B cell (primary cell): Measurements from ENCODE around the gene CYFIP1. TPM values are rescaled to one million over a fixed set of nuclear protein-coding genes. Genes with fewer than 3 reads are reported as not detected.

ENCODE experiments used
- ATAC-seq: fragments of 200-7000 bp; cut with Tn5 transposase; one replicate; pipeline ENCODE4 v1.10.0; 2021; ENCODE audit warnings: low read depth, mild to moderate bottlenecking, moderate number of reproducible peaks, moderate library complexity
- CTCF ChIA-PET: fragments of 350-600 bp; sonication (Branson Sonifier 250); formaldehyde crosslinking; loops from one replicate; lab custom pipeline; 2021; ENCODE audit warnings: antibody characterized with exemption, inconsistent platforms; lab: Charles Lee
- POLR2A ChIA-PET: fragments of 350-600 bp; sonication (Branson Sonifier 250); formaldehyde crosslinking; loops from one replicate; lab custom pipeline; 2021; ENCODE audit warnings: antibody characterized with exemption; lab: Charles Lee
- DNase-seq: peaks from one replicate; pipeline ENCODE4 v3.0.0; 2013
- H2AFZ ChIP-seq: 2 replicates; pipeline ENCODE4 v1.6.1; 2012; ENCODE audit warnings: mild to moderate bottlenecking, low read depth, low read length; ENCODE audit not compliant: insufficient read depth, poor library complexity, severe bottlenecking
- H3K27ac ChIP-seq, 2 donors: 1 replicate in 1 of 2; 2 replicates in 1 of 2; pipeline ENCODE4 v1.5.1; 2012 to 2013; ENCODE audit warnings: low read length in 2 of 2, mild to moderate bottlenecking in 2 of 2, moderate library complexity in 1 of 2
- H3K27me3 ChIP-seq, 4 experiments: fragments of 200-600 bp in 1 of 4; sonication (generic) in 1 of 4; replicated peaks in 1 of 4; 1 replicate in 2 of 4; 2 replicates in 2 of 4; pipeline versions ENCODE4 v1.6.1 to v1.7.0; 2013 to 2016; ENCODE audit warnings: low read length in 3 of 4, mild to moderate bottlenecking in 2 of 4, mixed read lengths in 1 of 4, moderate library complexity in 1 of 4; ENCODE audit not compliant: insufficient read depth in 4 of 4, control insufficient read depth in 3 of 4; ENCODE audit errors: control extremely low read depth in 1 of 4
- H3K36me3 ChIP-seq, 2 experiments: replicated peaks in 1 of 2; 1 replicate in 1 of 2; 2 replicates in 1 of 2; pipeline versions ENCODE4 v1.6.1 to v1.7.1; 2013; ENCODE audit warnings: low read length in 1 of 2; ENCODE audit not compliant: insufficient read depth in 2 of 2, control insufficient read depth in 1 of 2; ENCODE audit errors: control extremely low read depth in 1 of 2, extremely low read depth in 1 of 2
- H3K4me1 ChIP-seq, 2 donors: fragments of 200-600 bp in 1 of 2; sonication (generic) in 1 of 2; 1 replicate in 1 of 2; 2 replicates in 1 of 2; pipeline versions ENCODE4 v1.5.1 to v1.6.1; 2013 to 2017; ENCODE audit warnings: low read length in 2 of 2; ENCODE audit not compliant: control insufficient read depth in 2 of 2, insufficient read depth in 2 of 2
- H3K4me2 ChIP-seq: replicated peaks from 2 replicates; pipeline ENCODE3; 2012; ENCODE audit warnings: mild to moderate bottlenecking, low read depth, low read length; ENCODE audit not compliant: poor library complexity, severe bottlenecking
- H3K4me3 ChIP-seq, 5 experiments: fragments of 200-600 bp in 1 of 5; sonication (generic) in 1 of 5; 1 replicate in 3 of 5; 2 replicates in 2 of 5; pipeline versions ENCODE4 v1.5.1 to v1.7.0; 2011 to 2016; ENCODE audit warnings: low read length in 4 of 5, mild to moderate bottlenecking in 4 of 5, low read depth in 2 of 5, control low read depth in 1 of 5, moderate library complexity in 1 of 5; ENCODE audit not compliant: insufficient read depth in 1 of 5; ENCODE audit errors: control extremely low read depth in 1 of 5, extremely low read depth in 1 of 5
- H3K79me2 ChIP-seq: fragments of 200-600 bp; sonication (generic); one replicate; pipeline ENCODE4 v1.6.0; 2016; ENCODE audit warnings: low read length; ENCODE audit not compliant: control insufficient read depth, insufficient read depth
- H3K9ac ChIP-seq: fragments of 200-600 bp; sonication (generic); 2 replicates; pipeline ENCODE4 v1.6.1; 2017; ENCODE audit warnings: mild to moderate bottlenecking, low read length, moderate library complexity
- H3K9me3 ChIP-seq, 3 donors: one replicate each; pipeline versions ENCODE4 v1.6.1 to v1.7.1; 2013; ENCODE audit warnings: low read length in 2 of 3; ENCODE audit not compliant: control insufficient read depth in 2 of 3, insufficient read depth in 1 of 3; ENCODE audit errors: control extremely low read depth in 1 of 3
- H4K20me1 ChIP-seq: 2 replicates; pipeline ENCODE4 v1.6.0; 2012; ENCODE audit warnings: mild to moderate bottlenecking, low read length; ENCODE audit not compliant: insufficient read depth, control insufficient read depth, poor library complexity, severe bottlenecking
- H3K27ac Mint-ChIP-seq: one replicate; pipeline ENCODE4 v1.8.0; 2021; ENCODE audit warnings: mixed read lengths
- H3K27me3 Mint-ChIP-seq: one replicate; pipeline ENCODE4 v1.8.0; 2021; ENCODE audit warnings: mixed read lengths
- H3K4me1 Mint-ChIP-seq: one replicate; pipeline ENCODE4 v1.8.0; 2021; ENCODE audit warnings: mixed read lengths
- H3K4me3 Mint-ChIP-seq: one replicate; pipeline ENCODE4 v1.8.0; 2021; ENCODE audit warnings: mixed read lengths
- H3K9me3 Mint-ChIP-seq: one replicate; pipeline ENCODE4 v1.8.0; 2022; ENCODE audit warnings: mixed read lengths; ENCODE audit not compliant: insufficient read depth
- CTCF ChIP-seq: fragments of 200-600 bp; IDR thresholded peaks from one replicate; pipeline ENCODE4 v1.8.0; 2022; ENCODE audit warnings: antibody characterized with exemption, mild to moderate bottlenecking
- EZH2 ChIP-seq: IDR thresholded peaks from 2 replicates; pipeline ENCODE4 v1.6.1; 2012; ENCODE audit warnings: borderline replicate concordance, low read depth, mild to moderate bottlenecking, moderate library complexity, low read length; ENCODE audit not compliant: insufficient read depth, poor library complexity, severe bottlenecking
- WGBS: methylation state at CpG from one replicate; pipeline ENCODE4 v1.1.5; 2013; ENCODE audit warnings: missing lambda C conversion rate; ENCODE audit not compliant: insufficient coverage; 5-methylcytosine and 5-hydroxymethylcytosine counted together
- intact Hi-C: fragments of 100-400 bp; cut with micrococcal nuclease; formaldehyde crosslinking; loops from one replicate; pipeline ENCODE4 v1.10.0; 2022
- polyA plus RNA-seq: library from polyadenylated mRNA; depleted of rRNA; stranded (reverse); fragments of >200 nt; gene quantifications from 2 replicates; pipeline ENCODE4 v1.2.3, GENCODE V29; 2012
- total RNA-seq, 2 donors: library from RNA; stranded (reverse); fragments of 120-200 nt in 1 of 2; gene quantifications; 1 replicate in 1 of 2; 2 replicates in 1 of 2; pipeline versions ENCODE4 v1.2.3 to v1.2.4, GENCODE V29; 2013 to 2022

The CYFIP1 gene
- total and polyA plus RNA-seq, 2 donors (not counting 1 experiment from before 2014, with no cell fraction given): 6.2 to 13.5 TPM

GRCh38 chr15:22861161-22861560 is 119.0 kb downstream of the CYFIP1 start:
- Mint-ChIP-seq H3K4me1 (peaks cover 2% of the 10 kb centered on the region), H3K27ac (no peak overlapping the region), H3K9me3 (no peaks in the 10 kb centered on the region), H3K4me3 (no peak overlapping the region), H3K27me3 (no peaks in the 10 kb centered on the region)
- 100% methylated on average over 1 of the region's 2 CpGs for WGBS
- Histone ChIP-seq H3K4me1 (no peaks in the 10 kb centered on the region), H3K27me3 (no peaks in the 10 kb centered on the region), H4K20me1 (peaks cover 51% of the 10 kb centered on the region), H3K9ac (no peak overlapping the region), H3K27ac (no peak overlapping the region), H2AFZ (no peak overlapping the region), H3K4me3 (no peak overlapping the region), H3K79me2 (peaks cover 67% of the 10 kb centered on the region), H3K4me2 (no peak overlapping the region), H3K36me3 (peaks cover 9 to 71% of the 10 kb centered on the region in 2 experiments), H3K9me3 (no peaks in the 10 kb centered on the region)
- ATAC-seq: no peak
- intact Hi-C loops: no loop called here
- no peak for DNase-seq
- TF ChIP-seq EZH2 (no peak), CTCF (no peak)
- ChIA-PET POLR2A (no interaction called here), CTCF (no interaction called here)

GRCh38 chr15:22856659-22857058 is 123.5 kb downstream of the CYFIP1 start:
- Histone ChIP-seq H3K9me3 (no peaks in the 10 kb centered on the region), H3K9ac (no peak overlapping the region), H3K36me3 (peaks cover 6 to 69% of the 10 kb centered on the region in 2 experiments), H3K79me2 (peaks cover 78% of the 10 kb centered on the region), H3K27me3 (no peaks in the 10 kb centered on the region), H2AFZ (no peak overlapping the region), H3K4me3 (no peak overlapping the region), H3K4me1 (no peaks in the 10 kb centered on the region), H3K27ac (no peak overlapping the region), H4K20me1 (peaks cover 46% of the 10 kb centered on the region), H3K4me2 (no peak overlapping the region)
- Mint-ChIP-seq H3K9me3 (no peaks in the 10 kb centered on the region), H3K4me1 (peaks cover 4% of the 10 kb centered on the region), H3K4me3 (no peak overlapping the region), H3K27me3 (no peaks in the 10 kb centered on the region), H3K27ac (no peak overlapping the region)
- CTCF ChIA-PET: no interaction called here
- no peak for ATAC-seq
- DNase-seq: no peak
- POLR2A ChIA-PET: interaction anchor here (0.6 to 1.0 kb wide), 2 partner anchors 17 to 36 kb away, joined by 3 to 5 read pairs; no protein-coding TSS in a partner anchor
- intact Hi-C loops: no loop called here
- no CpG with 5 or more reads among the region's 1 CpG for WGBS
- TF ChIP-seq EZH2: no peak
- TF ChIP-seq CTCF: no peak
